Right lobe of liver (tissue), 6 donors: ENCODE measurements around the gene DHX29. TPM values are rescaled to one million over a fixed set of nuclear protein-coding genes. Genes with fewer than 3 reads are reported as not detected.
A peak's percentile ranks its signal among the peaks of the same experiment; 100 is the strongest.

Experiments
- ATAC-seq, 4 donors: fragments of 200-7000 bp; cut with Tn5 transposase; one replicate each; pipeline ENCODE4 v1.9.1; 2020; ENCODE audit warnings: mild to moderate bottlenecking in 4 of 4, moderate library complexity in 4 of 4
- DNase-seq, 3 donors: peaks; one replicate each; pipeline ENCODE4 v3.0.0-alpha.2; 2020
- H3K27ac ChIP-seq, 3 donors: fragments of 200-600 bp; one replicate each; pipeline ENCODE4 v1.8.0; 2022
- H3K27me3 ChIP-seq, 2 donors: fragments of 200-600 bp; one replicate each; pipeline ENCODE4 v1.8.0; 2022
- H3K36me3 ChIP-seq, 4 donors: fragments of 200-600 bp; sonication (generic) in 1 of 4; one replicate each; pipeline versions ENCODE4 v1.5.1 to v1.8.0; 2017 to 2022; ENCODE audit warnings: control low read depth in 1 of 4
- H3K4me1 ChIP-seq, 4 donors: fragments of 200-600 bp; sonication (generic) in 1 of 4; one replicate each; pipeline versions ENCODE4 v1.5.1 to v1.8.0; 2017 to 2022; ENCODE audit warnings: control low read depth in 1 of 4
- H3K4me3 ChIP-seq, 3 donors: fragments of 200-600 bp; one replicate each; pipeline ENCODE4 v1.8.0; 2022
- H3K9me3 ChIP-seq, 4 donors: fragments of 200-600 bp; sonication (generic) in 1 of 4; one replicate each; pipeline versions ENCODE4 v1.5.1 to v1.8.0; 2017 to 2022; ENCODE audit warnings: control low read depth in 1 of 4
- POLR2A ChIP-seq: fragments of 450-650 bp; IDR thresholded peaks from one replicate; pipeline ENCODE4 v1.6.1; 2017; ENCODE audit warnings: antibody characterized with exemption, mild to moderate bottlenecking
- WGBS: methylation state at CpG from one replicate; pipeline ENCODE4 v1.1.6; 2018; ENCODE audit warnings: low coverage, low lambda C conversion rate; ENCODE audit not compliant: insufficient coverage; ENCODE audit errors: missing lambda C conversion rate; 5-methylcytosine and 5-hydroxymethylcytosine counted together
- intact Hi-C, 2 donors: fragments of 100-400 bp; cut with DNase I; formaldehyde crosslinking; loops; one replicate each; pipeline versions ENCODE4 v1.11.2 to v1.14.1; 2022
- total RNA-seq, 6 experiments: library from RNA; depleted of rRNA in 2 of 6; stranded (reverse); fragments of >200 nt in 2 of 6; fragmentation: NEBNext Ultra II Directional in 3 of 6; extraction: Animal tissue kit (Norgen Biotek cat#: 25700) in 3 of 6; gene quantifications; one replicate each; pipeline versions ENCODE4 v1.1.0 to v1.2.4, GENCODE V29; 2016 to 2023
- TF ChIP-seq, protein P1 (sequence below), 4 donors: fragments of 200-600 bp in 3 of 4; fragments of 450-650 bp in 1 of 4; IDR thresholded peaks; one replicate each; pipeline versions ENCODE4 v1.5.1 to v1.8.0; 2016 to 2022; ENCODE audit warnings: antibody characterized with exemption in 4 of 4, mild to moderate bottlenecking in 2 of 4
- donor health status: DM: no; HTN: yes; CAD: no.
- donor health status: DM: no; HTN: no; CAD: no.
- donor health status: DM: no; HTN: no; CAD: no.
- donor health status: DM: no; HTN: yes; CAD: no.
- donor health status: DM: no; HTN: yes; CAD: no.

The DHX29 gene
- total RNA-seq, 6 experiments from 2014 or later, result 10.8 to 18.2 (median 14.7) TPM

DNA sequence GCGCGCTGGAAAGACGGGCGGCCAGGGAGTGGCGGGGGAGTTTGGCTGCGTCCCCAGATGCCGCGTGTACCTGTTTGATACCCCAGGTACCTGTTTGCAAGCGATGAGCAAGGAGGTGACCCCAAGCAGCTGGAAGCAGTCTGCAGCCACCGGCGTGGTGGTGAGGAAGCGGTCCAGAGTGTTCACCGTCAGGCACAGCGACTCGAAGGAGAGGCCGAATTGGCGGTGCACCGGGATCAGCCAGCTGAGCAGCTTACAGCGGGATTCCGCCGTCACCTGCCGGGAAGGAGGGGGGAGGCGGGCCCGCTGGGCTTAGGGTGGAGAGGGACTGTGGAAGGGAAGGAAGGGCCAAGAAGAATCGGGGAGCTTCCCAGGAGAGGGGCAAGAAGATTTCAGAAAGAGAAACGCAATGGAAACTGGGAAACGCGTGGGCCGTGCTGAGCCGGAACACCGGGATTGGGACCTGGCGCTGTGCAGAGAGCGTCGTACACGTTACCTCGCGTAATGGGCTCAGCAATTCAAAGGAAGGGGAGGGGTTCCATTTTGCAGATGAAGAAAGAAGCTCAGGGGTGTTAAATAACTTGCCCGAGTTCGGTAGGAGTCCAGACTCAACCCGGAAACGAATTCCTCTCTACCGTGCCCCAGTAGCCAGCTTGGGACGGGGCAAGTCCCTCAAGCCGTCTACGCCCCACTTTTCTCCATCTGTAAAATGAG, 75.1 kb downstream of the DHX29 start:
- Histone ChIP-seq H3K27me3 (peaks cover 0 to 50% of the 10 kb centered on the region in 2 donors), H3K9me3 (no peaks in the 10 kb centered on the region), H3K36me3 (no peaks in the 10 kb centered on the region), H3K4me1 (peaks cover 0 to 33% (median 7%) of the 10 kb centered on the region in 4 donors), H3K4me3 (peak overlapping the region; percentile 43 to 55 (median 51)), H3K27ac (no peak overlapping the region)
- intact Hi-C loops, result no loop called here
- peak in 3 of 4 donors; percentile 7 to 53 (median 40) for ATAC-seq
- 2% methylated on average over 28 of the region's 45 CpGs for WGBS
- peak in 1 of 3 donors; percentile 52 for DNase-seq
- TF ChIP-seq POLR2A, result no peak
- TF ChIP-seq, protein P1, sequence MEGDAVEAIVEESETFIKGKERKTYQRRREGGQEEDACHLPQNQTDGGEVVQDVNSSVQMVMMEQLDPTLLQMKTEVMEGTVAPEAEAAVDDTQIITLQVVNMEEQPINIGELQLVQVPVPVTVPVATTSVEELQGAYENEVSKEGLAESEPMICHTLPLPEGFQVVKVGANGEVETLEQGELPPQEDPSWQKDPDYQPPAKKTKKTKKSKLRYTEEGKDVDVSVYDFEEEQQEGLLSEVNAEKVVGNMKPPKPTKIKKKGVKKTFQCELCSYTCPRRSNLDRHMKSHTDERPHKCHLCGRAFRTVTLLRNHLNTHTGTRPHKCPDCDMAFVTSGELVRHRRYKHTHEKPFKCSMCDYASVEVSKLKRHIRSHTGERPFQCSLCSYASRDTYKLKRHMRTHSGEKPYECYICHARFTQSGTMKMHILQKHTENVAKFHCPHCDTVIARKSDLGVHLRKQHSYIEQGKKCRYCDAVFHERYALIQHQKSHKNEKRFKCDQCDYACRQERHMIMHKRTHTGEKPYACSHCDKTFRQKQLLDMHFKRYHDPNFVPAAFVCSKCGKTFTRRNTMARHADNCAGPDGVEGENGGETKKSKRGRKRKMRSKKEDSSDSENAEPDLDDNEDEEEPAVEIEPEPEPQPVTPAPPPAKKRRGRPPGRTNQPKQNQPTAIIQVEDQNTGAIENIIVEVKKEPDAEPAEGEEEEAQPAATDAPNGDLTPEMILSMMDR (IDR thresholded peaks at IDR 0.05), result no peak

DNA sequence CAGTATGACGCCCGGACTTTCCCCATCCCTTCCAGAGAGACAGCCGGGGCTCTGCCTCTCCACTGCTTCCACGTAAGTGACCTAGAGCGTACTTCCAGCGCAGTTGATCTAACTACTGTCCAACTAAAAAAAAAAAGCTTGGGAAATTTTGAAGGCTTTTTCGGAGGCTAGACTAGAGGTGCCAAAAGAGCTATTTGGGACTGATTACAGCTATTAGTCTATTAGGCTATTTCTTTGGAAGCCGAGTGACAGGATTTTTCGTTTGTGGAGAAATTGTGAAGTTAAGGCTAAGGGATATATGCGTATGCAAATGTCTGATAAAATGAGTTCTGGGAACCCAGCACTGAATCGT, 75.6 kb downstream of the DHX29 start:
- Histone ChIP-seq H3K9me3 (no peaks in the 10 kb centered on the region), H3K36me3 (no peaks in the 10 kb centered on the region), H3K27ac (no peak overlapping the region), H3K4me3 (peak overlapping the region in 2 of 3 donors; percentile 43 to 55), H3K27me3 (peaks cover 0 to 54% of the 10 kb centered on the region in 2 donors), H3K4me1 (peaks cover 0 to 38% (median 7%) of the 10 kb centered on the region in 4 donors)
- TF ChIP-seq, protein P1 (IDR thresholded peaks at IDR 0.05), result no peak
- TF ChIP-seq POLR2A, result no peak
- intact Hi-C loops, result no loop called here
- no peak for ATAC-seq
- 8% methylated on average over 8 of the region's 11 CpGs for WGBS
- DNase-seq, result no peak

GRCh38 chr5:55231029-55231918, 76.2 kb downstream of the DHX29 start:
- ATAC-seq (no peak), DNase-seq (no peak)
- TF ChIP-seq, protein P1 (IDR thresholded peaks at IDR 0.05), result no peak
- no peak for TF ChIP-seq POLR2A
- no peak overlapping the region for H3K27ac ChIP-seq
- no peak overlapping the region for H3K4me3 ChIP-seq
- intact Hi-C loops, result no loop called here
- peaks cover 0 to 44% (median 7%) of the 10 kb centered on the region in 4 donors for H3K4me1 ChIP-seq
- H3K36me3 ChIP-seq, result no peaks in the 10 kb centered on the region
- peaks cover 0 to 60% of the 10 kb centered on the region in 2 donors for H3K27me3 ChIP-seq
- H3K9me3 ChIP-seq, result no peaks in the 10 kb centered on the region
- WGBS, result 6% methylated on average over 11 of the region's 48 CpGs

GRCh38 chr5:55230086-55230629, 77.3 kb downstream of the DHX29 start:
- Histone ChIP-seq H3K4me1 (peaks cover 0 to 45% (median 7%) of the 10 kb centered on the region in 4 donors), H3K9me3 (no peaks in the 10 kb centered on the region), H3K27ac (no peak overlapping the region), H3K36me3 (no peaks in the 10 kb centered on the region), H3K27me3 (peaks cover 0 to 71% of the 10 kb centered on the region in 2 donors), H3K4me3 (no peak overlapping the region)
- DNase-seq (no peak), ATAC-seq (no peak)
- 32% methylated on average over 8 of the region's 8 CpGs for WGBS
- TF ChIP-seq, protein P1 (IDR thresholded peaks at IDR 0.05), result no peak
- TF ChIP-seq POLR2A, result no peak
- intact Hi-C loops, result no loop called here
